ENCODE results near the gene SEMA7A. TPM values are rescaled to one million over a fixed set of nuclear protein-coding genes. Genes with fewer than 3 reads are reported as not detected.

The SEMA7A gene
- total RNA-seq, 2 donors from 2014 or later, result 1.8 to 1.9 TPM

GRCh38 chr15:74434263-74435136 is 742 bp upstream of the SEMA7A start:
- intact Hi-C loops (cut with DNase I), result no loop called here
- ATAC-seq, result peak; percentile 3 to 6
- DNase-seq, result no peak

DNA sequence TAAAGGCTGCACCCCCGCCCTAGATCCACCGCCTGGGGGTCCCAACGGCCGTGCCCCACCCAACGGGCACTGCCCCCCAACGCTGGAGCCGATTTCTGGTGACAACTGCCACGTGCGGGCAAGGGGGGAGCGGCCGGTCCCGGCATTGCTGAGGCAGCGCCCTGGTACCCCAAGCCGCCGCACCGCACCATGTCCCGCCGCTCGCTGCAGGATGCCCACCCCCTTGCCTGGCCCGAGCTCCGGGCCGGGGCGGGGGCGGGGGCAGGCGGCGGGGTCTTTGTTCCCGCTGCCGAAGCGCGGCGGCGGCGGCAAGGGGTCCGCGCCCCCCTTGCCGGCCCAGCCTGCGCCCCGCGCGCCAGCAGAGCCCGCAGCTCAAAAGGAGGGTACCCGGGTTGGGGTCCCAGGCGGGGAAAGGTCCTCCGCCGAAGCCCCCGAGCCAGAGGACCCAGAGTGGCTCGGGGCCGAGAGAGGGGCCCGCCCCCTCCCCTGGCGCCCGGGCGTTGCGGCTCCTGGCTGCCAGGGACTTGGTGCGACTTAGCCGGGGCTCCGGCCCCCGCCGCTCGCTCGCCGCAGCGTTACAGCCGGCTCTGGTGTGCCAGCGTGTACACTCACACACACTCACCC is 678 bp downstream of the SEMA7A start:
- intact Hi-C loops (cut with DNase I), result no loop called here
- DNase-seq (no peak), ATAC-seq (peak in 1 of 2 donors; percentile 66)

- no peak for ATAC-seq
- intact Hi-C loops (cut with DNase I), result no loop called here
- DNase-seq, result no peak
Measured at GRCh38 chr15:74432271-74432967, 1.3 kb downstream of the SEMA7A start.

GRCh38 chr15:74431645-74432044 is 2.1 kb downstream of the SEMA7A start:
- intact Hi-C loops (cut with DNase I), result no loop called here
- DNase-seq (no peak), ATAC-seq (no peak)

GRCh38 chr15:74431116-74431515 is 2.6 kb downstream of the SEMA7A start:
- no peak for DNase-seq

DNA sequence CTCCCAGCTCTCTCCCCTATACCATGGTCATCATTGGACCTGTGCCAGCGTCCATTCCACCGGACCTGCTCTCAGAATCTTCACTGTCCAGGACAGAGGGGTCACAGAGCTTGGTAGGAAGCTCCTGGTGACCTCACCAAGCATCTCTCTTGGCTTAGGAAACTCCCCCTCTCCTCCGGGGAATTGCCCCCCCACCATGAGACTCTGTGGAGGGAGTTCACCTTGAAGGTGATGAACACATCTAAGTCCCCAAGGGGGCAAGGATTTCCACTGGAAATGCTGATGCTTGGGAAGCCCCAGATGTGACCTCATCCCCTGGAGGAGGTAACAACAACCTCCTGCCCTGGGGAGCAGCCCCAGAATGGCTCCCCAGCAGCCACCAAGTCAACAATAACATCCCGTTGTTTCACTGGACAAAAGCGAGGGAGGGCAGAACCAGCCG is 3.2 kb downstream of the SEMA7A start:
- ATAC-seq, result no peak

More at GRCh38 chr15:74431116-74431515, 2.6 kb downstream of the SEMA7A start:
- intact Hi-C loops (cut with DNase I), result no loop called here
- ATAC-seq, result no peak

GRCh38 chr15:74429781-74430400 is 3.9 kb downstream of the SEMA7A start:
- DNase-seq, result no peak
- intact Hi-C loops (cut with DNase I), result loop anchor here in 1 of 2 donors (5.0 kb wide), 1 partner anchor 38 kb away; no protein-coding TSS in a partner anchor
- no peak for ATAC-seq

More for the DNA sequence above, 3.2 kb downstream of the SEMA7A start:
- no peak for DNase-seq
- intact Hi-C loops (cut with DNase I), result no loop called here

DNA sequence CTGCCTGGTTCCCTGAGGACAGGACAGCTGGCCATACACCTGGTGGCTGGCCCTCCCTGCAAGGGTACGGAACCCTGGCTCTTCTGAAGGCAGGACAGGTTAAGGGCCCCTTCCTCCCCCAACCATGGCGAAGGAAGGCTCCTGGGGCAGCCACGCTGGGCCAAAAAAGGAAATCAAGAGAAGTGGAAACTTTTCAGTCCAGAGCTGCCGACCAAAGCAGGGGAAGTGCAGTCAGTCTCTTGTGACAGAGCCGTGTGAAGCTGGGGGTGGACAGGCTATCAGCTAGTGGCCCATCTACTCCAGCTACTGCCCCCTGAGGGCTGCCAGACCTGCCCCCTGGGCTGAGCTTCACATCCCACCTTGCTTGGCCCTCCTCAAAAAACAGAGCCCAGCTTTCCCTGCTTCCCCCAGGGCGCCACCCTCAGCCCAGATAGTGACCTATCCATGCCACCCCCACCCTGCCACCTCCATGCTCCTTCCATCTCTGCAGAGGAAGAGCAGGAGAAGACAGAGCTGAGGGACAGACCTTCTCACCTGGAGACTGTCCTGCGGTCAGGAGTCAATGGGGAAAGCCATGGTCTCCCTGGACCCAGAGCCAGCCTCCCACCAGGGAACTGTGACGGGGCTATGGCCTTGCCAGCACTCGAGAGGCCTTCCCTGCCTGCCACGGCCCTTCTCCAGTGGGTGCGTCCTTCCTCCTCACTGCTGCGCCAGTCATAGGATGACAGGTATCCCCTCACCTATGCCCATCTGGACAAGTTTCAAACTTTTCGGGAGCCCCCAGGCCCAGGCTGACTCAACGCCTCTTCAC is 4.6 kb downstream of the SEMA7A start:
- DNase-seq, result no peak
- intact Hi-C loops (cut with DNase I), result loop anchor here in 1 of 2 donors (5.0 kb wide), 1 partner anchor 37 kb away; no protein-coding TSS in a partner anchor
- no peak for ATAC-seq

GRCh38 chr15:74428442-74428787 is 5.3 kb downstream of the SEMA7A start:
- intact Hi-C loops (cut with DNase I), result loop anchor here in 1 of 2 donors (5.0 kb wide), 1 partner anchor 36 kb away; no protein-coding TSS in a partner anchor
- ATAC-seq, result no peak
- no peak for DNase-seq

DNA sequence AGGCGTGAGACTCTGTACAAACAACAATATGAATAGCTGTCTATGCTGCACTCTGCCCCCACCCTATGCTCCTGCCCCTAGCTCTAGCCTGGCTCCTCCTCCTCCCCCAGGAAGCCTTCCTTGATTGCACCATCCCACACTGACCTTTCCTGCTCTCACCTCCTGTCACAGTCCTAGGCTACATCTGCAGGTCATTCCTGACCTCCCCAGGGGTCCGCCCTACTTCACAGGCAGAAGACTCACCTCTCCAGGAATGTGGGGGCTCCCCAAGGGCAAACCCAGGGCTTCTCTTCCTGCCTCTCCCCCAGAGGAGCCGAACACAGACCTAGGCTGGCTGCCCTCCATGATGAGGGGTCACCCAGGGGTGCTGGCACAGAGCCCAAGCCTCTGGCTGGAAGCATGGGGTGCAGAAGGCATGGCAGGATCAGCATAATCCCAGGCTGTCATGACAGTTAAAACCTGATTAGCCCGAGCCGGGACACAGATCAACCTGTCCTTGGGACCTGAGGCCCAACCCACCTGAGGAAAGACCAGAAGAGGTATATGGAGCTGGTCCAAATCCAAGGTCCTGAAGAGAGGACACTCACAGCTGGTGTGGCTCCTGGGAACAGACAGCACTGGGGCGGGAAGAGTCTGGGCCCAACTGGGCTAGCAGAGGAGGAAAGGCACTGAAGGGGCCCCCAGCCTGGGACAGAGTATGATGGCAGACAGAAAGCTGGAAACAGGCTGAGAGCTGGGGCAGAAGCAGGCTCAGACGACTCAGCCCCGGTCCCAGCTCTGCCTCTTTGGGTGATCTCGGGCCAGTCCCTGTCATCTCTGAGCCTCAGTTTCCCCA is 5.9 kb downstream of the SEMA7A start:
- intact Hi-C loops (cut with DNase I), result loop anchor here in 1 of 2 donors (5.0 kb wide), 1 partner anchor 36 kb away; no protein-coding TSS in a partner anchor
- ATAC-seq, result no peak
- no peak for DNase-seq

GRCh38 chr15:74426404-74427281 is 7.1 kb downstream of the SEMA7A start:
- DNase-seq (no peak), ATAC-seq (no peak)
- intact Hi-C loops (cut with DNase I), result loop anchor here in 1 of 2 donors (5.0 kb wide), 1 partner anchor 34 kb away; no protein-coding TSS in a partner anchor

DNA sequence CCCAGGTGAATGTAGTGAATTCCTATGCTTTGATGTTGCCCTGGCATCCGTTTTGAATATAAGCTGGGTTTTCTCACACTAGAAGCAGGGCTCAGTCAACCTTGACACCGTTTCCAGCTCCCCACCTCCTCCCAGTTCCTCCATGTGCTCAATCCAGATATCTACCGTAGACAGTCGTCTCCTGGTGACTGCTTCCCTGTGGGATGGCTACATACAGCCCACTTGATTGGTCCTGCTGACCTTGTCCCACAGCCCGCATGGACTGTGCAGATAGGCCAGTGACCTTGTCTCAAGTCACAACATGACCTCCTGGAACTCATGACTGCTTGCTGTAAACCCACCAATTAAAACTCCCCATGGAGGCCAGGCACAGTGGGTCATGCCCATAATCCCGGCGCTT is 8.1 kb downstream of the SEMA7A start:
- ATAC-seq (no peak), DNase-seq (no peak)
- intact Hi-C loops (cut with DNase I), result loop anchor here in 1 of 2 donors (5.0 kb wide), 1 partner anchor 33 kb away; no protein-coding TSS in a partner anchor

GRCh38 chr15:74424901-74425528 is 8.7 kb downstream of the SEMA7A start:
- DNase-seq (no peak), ATAC-seq (no peak)
- intact Hi-C loops (cut with DNase I), result loop anchor here in 1 of 2 donors (5.0 kb wide), 1 partner anchor 33 kb away; no protein-coding TSS in a partner anchor

DNA sequence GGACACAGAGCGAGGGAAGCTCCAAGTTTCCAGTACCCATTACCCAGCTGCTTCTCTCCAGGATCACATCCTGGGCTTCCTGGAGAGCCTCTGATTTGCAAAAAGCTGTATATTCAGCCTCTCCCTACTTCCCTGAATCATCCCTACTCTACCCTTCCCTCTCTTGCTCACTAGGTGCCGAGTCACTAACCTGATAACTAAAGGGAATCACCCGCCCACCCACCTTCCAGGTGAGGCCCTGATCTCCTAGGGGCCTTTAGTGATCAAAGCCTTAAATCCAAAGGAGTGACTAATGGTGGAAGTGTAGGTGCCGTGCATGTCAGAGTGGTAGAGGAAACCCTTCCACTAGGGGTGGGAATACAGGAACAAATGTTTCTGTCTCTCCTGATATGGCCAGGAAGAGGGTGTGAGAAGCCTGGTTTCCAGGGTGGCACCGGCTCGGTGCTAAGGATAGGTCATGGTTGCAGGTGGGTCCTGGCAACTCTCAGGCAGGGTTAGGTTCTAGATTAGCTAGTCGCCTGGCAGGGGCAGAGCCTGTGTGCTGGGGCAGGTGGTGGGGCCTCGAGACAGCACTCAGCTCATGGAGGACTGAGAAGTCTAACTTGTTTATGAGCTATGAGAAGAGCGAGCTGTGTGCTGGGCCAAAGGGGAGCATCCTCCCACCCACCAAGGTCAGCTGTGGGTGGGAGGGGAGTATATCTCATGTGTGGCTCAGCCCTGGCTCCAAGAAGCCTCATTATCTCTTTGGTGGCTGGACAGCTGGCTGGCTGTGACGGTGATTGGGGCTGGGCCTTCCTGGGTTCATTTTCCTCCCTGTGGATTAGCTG is 10.1 kb downstream of the SEMA7A start:
- ATAC-seq (no peak), DNase-seq (no peak)
- intact Hi-C loops (cut with DNase I), result no loop called here

All from left cardiac atrium (tissue), 4 donors.